Measurements from ENCODE around the gene TSPAN10. TPM values are rescaled to one million over a fixed set of nuclear protein-coding genes. Genes with fewer than 3 reads are reported as not detected.

Gene TSPAN10
- total and polyA plus RNA-seq, 2 of the 13 experiments (the other 11 are each of a cell fraction or from before 2014, with no cell fraction given): 0.54 to 0.75 TPM

DNA sequence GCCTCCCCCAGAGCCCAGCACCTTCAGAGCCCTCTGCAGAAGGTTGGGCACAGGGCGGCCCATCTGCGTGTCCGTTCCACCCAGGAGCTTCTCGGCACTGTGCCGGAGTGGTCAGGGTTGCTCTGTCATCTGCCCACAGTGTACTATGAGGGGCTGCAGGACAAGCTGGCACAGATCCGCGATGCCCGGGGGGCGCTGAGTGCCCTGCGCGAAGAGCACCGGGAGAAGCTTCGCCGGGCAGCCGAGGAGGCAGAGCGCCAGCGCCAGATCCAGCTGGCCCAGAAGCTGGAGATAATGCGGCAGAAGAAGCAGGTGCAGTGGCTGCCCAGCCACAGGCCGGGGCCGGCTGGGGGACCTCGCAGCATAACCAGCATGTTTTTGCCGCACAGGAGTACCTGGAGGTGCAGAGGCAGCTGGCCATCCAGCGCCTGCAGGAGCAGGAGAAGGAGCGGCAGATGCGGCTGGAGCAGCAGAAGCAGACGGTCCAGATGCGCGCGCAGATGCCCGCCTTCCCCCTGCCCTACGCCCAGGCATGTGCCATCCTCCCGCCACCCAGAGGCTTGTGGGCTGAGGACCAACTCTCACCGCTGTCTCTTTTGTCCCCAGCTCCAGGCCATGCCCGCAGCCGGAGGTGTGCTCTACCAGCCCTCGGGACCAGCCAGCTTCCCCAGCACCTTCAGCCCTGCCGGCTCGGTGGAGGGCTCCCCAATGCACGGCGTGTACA lies 59.4 kb downstream of the TSPAN10 start (continued):
- TF ChIP-seq ZNF24 (IDR thresholded peaks at IDR 0.05): no peak
- TF ChIP-seq, protein P1, sequence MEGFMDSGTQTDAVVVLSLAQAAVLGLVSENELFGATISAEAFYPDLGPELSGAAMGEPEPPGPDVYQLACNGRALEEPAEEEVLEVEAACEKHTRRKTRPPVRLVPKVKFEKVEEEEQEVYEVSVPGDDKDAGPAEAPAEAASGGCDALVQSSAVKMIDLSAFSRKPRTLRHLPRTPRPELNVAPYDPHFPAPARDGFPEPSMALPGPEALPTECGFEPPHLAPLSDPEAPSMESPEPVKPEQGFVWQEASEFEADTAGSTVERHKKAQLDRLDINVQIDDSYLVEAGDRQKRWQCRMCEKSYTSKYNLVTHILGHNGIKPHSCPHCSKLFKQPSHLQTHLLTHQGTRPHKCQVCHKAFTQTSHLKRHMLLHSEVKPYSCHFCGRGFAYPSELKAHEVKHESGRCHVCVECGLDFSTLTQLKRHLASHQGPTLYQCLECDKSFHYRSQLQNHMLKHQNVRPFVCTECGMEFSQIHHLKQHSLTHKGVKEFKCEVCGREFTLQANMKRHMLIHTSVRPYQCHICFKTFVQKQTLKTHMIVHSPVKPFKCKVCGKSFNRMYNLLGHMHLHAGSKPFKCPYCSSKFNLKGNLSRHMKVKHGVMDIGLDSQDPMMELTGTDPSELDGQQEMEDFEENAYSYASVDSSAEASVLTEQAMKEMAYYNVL (CRISPR knock-in tag; IDR thresholded peaks at IDR 0.05; ENCODE audit: borderline replicate concordance): no peak
- TF ChIP-seq, protein P2, sequence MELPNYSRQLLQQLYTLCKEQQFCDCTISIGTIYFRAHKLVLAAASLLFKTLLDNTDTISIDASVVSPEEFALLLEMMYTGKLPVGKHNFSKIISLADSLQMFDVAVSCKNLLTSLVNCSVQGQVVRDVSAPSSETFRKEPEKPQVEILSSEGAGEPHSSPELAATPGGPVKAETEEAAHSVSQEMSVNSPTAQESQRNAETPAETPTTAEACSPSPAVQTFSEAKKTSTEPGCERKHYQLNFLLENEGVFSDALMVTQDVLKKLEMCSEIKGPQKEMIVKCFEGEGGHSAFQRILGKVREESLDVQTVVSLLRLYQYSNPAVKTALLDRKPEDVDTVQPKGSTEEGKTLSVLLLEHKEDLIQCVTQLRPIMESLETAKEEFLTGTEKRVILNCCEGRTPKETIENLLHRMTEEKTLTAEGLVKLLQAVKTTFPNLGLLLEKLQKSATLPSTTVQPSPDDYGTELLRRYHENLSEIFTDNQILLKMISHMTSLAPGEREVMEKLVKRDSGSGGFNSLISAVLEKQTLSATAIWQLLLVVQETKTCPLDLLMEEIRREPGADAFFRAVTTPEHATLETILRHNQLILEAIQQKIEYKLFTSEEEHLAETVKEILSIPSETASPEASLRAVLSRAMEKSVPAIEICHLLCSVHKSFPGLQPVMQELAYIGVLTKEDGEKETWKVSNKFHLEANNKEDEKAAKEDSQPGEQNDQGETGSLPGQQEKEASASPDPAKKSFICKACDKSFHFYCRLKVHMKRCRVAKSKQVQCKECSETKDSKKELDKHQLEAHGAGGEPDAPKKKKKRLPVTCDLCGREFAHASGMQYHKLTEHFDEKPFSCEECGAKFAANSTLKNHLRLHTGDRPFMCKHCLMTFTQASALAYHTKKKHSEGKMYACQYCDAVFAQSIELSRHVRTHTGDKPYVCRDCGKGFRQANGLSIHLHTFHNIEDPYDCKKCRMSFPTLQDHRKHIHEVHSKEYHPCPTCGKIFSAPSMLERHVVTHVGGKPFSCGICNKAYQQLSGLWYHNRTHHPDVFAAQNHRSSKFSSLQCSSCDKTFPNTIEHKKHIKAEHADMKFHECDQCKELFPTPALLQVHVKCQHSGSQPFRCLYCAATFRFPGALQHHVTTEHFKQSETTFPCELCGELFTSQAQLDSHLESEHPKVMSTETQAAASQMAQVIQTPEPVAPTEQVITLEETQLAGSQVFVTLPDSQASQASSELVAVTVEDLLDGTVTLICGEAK (IDR thresholded peaks at IDR 0.05): no peak
- TF ChIP-seq, protein P2 (CRISPR knock-in tag; IDR thresholded peaks at IDR 0.05): no peak
- no peak for TF ChIP-seq ZNF766 (CRISPR knock-in tag; IDR thresholded peaks at IDR 0.05; ENCODE audit: borderline replicate concordance)
- no peak for TF ChIP-seq ZNF589 (CRISPR knock-in tag; conservative IDR thresholded peaks at IDR 0.05)
- no peak for TF ChIP-seq ZNF768 (CRISPR knock-in tag; IDR thresholded peaks at IDR 0.05)
- no peak for TF ChIP-seq RFXAP (CRISPR knock-in tag; IDR thresholded peaks at IDR 0.05; ENCODE audit: borderline replicate concordance)
- TF ChIP-seq GABPA (IDR thresholded peaks at IDR 0.05; ENCODE audit: low read depth, low read length): no peak
- no peak for TF ChIP-seq GABPA (CRISPR knock-in tag; IDR thresholded peaks at IDR 0.05; ENCODE audit: low read depth)
- TF ChIP-seq ZSCAN20 (CRISPR knock-in tag; IDR thresholded peaks at IDR 0.05; ENCODE audit: borderline replicate concordance): no peak
- TF ChIP-seq ZSCAN25 (CRISPR knock-in tag; IDR thresholded peaks at IDR 0.05): no peak
- no peak for TF ChIP-seq ZNF432 (CRISPR knock-in tag; IDR thresholded peaks at IDR 0.05; ENCODE audit: borderline replicate concordance)
- no peak for TF ChIP-seq ZNF224 (CRISPR knock-in tag; IDR thresholded peaks at IDR 0.05)
- TF ChIP-seq ZNF136 (CRISPR knock-in tag; IDR thresholded peaks at IDR 0.05; ENCODE audit: low read depth): no peak

Data from HepG2 (cell line).